Testis (tissue), 3 donors: ENCODE measurements around the gene VAV2. TPM values are rescaled to one million over a fixed set of nuclear protein-coding genes. Genes with fewer than 3 reads are reported as not detected.

Experiments
- DNase-seq: peaks from one replicate; pipeline ENCODE4 v3.0.0-alpha.2; 2019
- H3K27ac ChIP-seq, 2 donors: fragments of 200-600 bp; sonication (generic); one replicate each; pipeline ENCODE4 v1.5.1; 2019
- H3K27me3 ChIP-seq: fragments of 200-600 bp; sonication (generic); one replicate; pipeline ENCODE4 v1.5.1; 2019
- H3K36me3 ChIP-seq: fragments of 200-600 bp; sonication (generic); one replicate; pipeline ENCODE4 v1.5.1; 2017; ENCODE audit warnings: low read depth; ENCODE audit errors: missing control alignments
- H3K4me1 ChIP-seq: fragments of 200-600 bp; sonication (generic); one replicate; pipeline ENCODE4 v1.5.1; 2019
- H3K4me3 ChIP-seq, 2 donors: fragments of 200-600 bp; sonication (generic); one replicate each; pipeline ENCODE4 v1.5.1; 2017 to 2019
- H3K9me3 ChIP-seq: fragments of 200-600 bp; sonication (generic); one replicate; pipeline ENCODE4 v1.5.1; 2017
- POLR2A ChIP-seq: fragments of 450-650 bp; IDR thresholded peaks from one replicate; pipeline ENCODE4 v1.6.1; 2017; ENCODE audit warnings: antibody characterized with exemption, mild to moderate bottlenecking, moderate library complexity
- WGBS, 2 donors: methylation state at CpG; one replicate each; pipeline ENCODE4 v1.1.5; 2018; 5-methylcytosine and 5-hydroxymethylcytosine counted together
- intact Hi-C: fragments of 100-400 bp; cut with DNase I; formaldehyde crosslinking; loops from one replicate; pipeline ENCODE4 v1.15.1; 2023; ENCODE audit warnings: low total_unique reads
- polyA plus RNA-seq: library from polyadenylated mRNA; stranded (reverse); fragments of 350-450 nt; fragmentation: Illumina TruSeq; extraction: RNeasy Lipid Tissue Mini Kit (QIAGEN cat#74804); gene quantifications from one replicate; pipeline ENCODE4 v1.2.3, GENCODE V29; 2014; ENCODE audit warnings: low read depth, low replicate concordance; ENCODE audit not compliant: insufficient read depth
- total RNA-seq, 2 donors: library from RNA; depleted of rRNA; stranded (reverse); fragments of >200 nt; gene quantifications; one replicate each; pipeline ENCODE4 v1.2.3, GENCODE V29; 2016
- TF ChIP-seq, protein P1 (sequence below), 3 experiments: fragments of 450-650 bp in 2 of 3; fragments of 200-600 bp in 1 of 3; sonication (generic) in 1 of 3; IDR thresholded peaks; one replicate each; pipeline ENCODE4 v1.5.1; 2016 to 2019; ENCODE audit warnings: antibody characterized with exemption in 3 of 3, mild to moderate bottlenecking in 2 of 3, moderate library complexity in 1 of 3

Gene VAV2
- total and polyA plus RNA-seq, 3 donors from 2014 or later = 11.0 to 14.1 (median 12.2) TPM

GRCh38 chr9:133866946-133867345 is 125.2 kb downstream of the VAV2 start:
- TF ChIP-seq, protein P1, sequence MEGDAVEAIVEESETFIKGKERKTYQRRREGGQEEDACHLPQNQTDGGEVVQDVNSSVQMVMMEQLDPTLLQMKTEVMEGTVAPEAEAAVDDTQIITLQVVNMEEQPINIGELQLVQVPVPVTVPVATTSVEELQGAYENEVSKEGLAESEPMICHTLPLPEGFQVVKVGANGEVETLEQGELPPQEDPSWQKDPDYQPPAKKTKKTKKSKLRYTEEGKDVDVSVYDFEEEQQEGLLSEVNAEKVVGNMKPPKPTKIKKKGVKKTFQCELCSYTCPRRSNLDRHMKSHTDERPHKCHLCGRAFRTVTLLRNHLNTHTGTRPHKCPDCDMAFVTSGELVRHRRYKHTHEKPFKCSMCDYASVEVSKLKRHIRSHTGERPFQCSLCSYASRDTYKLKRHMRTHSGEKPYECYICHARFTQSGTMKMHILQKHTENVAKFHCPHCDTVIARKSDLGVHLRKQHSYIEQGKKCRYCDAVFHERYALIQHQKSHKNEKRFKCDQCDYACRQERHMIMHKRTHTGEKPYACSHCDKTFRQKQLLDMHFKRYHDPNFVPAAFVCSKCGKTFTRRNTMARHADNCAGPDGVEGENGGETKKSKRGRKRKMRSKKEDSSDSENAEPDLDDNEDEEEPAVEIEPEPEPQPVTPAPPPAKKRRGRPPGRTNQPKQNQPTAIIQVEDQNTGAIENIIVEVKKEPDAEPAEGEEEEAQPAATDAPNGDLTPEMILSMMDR (IDR thresholded peaks at IDR 0.05) = no peak
- no peak for TF ChIP-seq POLR2A
- Histone ChIP-seq H3K4me3 (no peak overlapping the region), H3K27ac (no peak overlapping the region), H3K9me3 (no peaks in the 10 kb centered on the region), H3K4me1 (peaks cover 3% of the 10 kb centered on the region), H3K36me3 (no peaks in the 10 kb centered on the region), H3K27me3 (no peaks in the 10 kb centered on the region)
- intact Hi-C loops = no loop called here
- no peak for DNase-seq
- 91 to 95% methylated on average over 8 to 17 of the region's 17 CpGs for WGBS, 2 donors

GRCh38 chr9:133864011-133864410 is 128.1 kb downstream of the VAV2 start:
- Histone ChIP-seq H3K27ac (no peak overlapping the region), H3K27me3 (no peaks in the 10 kb centered on the region), H3K36me3 (no peaks in the 10 kb centered on the region), H3K9me3 (no peaks in the 10 kb centered on the region), H3K4me1 (peaks cover 3% of the 10 kb centered on the region), H3K4me3 (no peak overlapping the region)
- 70 to 77% methylated on average over 13 to 16 of the region's 16 CpGs for WGBS, 2 donors
- intact Hi-C loops = no loop called here
- TF ChIP-seq, protein P1 (IDR thresholded peaks at IDR 0.05) = no peak
- TF ChIP-seq POLR2A = no peak
- no peak for DNase-seq

- DNase-seq = no peak
- no peak overlapping the region for H3K4me3 ChIP-seq
- peaks cover 3% of the 10 kb centered on the region for H3K4me1 ChIP-seq
- WGBS, 2 donors = 81 to 87% methylated on average over 11 to 19 of the region's 19 CpGs
- intact Hi-C loops = no loop called here
- no peaks in the 10 kb centered on the region for H3K9me3 ChIP-seq
- H3K27me3 ChIP-seq = no peaks in the 10 kb centered on the region
- TF ChIP-seq POLR2A = no peak
- TF ChIP-seq, protein P1 (IDR thresholded peaks at IDR 0.05) = no peak
- peak overlapping the region in 1 of 2 donors; percentile 59 for H3K27ac ChIP-seq
- no peaks in the 10 kb centered on the region for H3K36me3 ChIP-seq
These were observed 128.9 kb downstream of the VAV2 start for GRCh38 chr9:133863257-133863592.

GRCh38 chr9:133862585-133863256 is 129.4 kb downstream of the VAV2 start:
- H3K9me3 ChIP-seq = no peaks in the 10 kb centered on the region
- no peaks in the 10 kb centered on the region for H3K36me3 ChIP-seq
- WGBS, 2 donors = 75 to 80% methylated on average over 27 to 28 of the region's 28 CpGs
- peak; percentile 51 for DNase-seq
- H3K27ac ChIP-seq = peak overlapping the region in 1 of 2 donors; percentile 59
- no peaks in the 10 kb centered on the region for H3K27me3 ChIP-seq
- TF ChIP-seq, protein P1 (IDR thresholded peaks at IDR 0.05) = no peak
- no peak for TF ChIP-seq POLR2A
- intact Hi-C loops = no loop called here
- H3K4me3 ChIP-seq = no peak overlapping the region
- peaks cover 3% of the 10 kb centered on the region for H3K4me1 ChIP-seq

- no peak for DNase-seq
- Histone ChIP-seq H3K27me3 (no peaks in the 10 kb centered on the region), H3K4me1 (peaks cover 3% of the 10 kb centered on the region), H3K9me3 (no peaks in the 10 kb centered on the region), H3K4me3 (no peak overlapping the region), H3K27ac (no peak overlapping the region), H3K36me3 (no peaks in the 10 kb centered on the region)
- no peak for TF ChIP-seq POLR2A
- TF ChIP-seq, protein P1 (IDR thresholded peaks at IDR 0.05) = no peak
- intact Hi-C loops = no loop called here
- 82 to 100% methylated on average over 3 to 5 of the region's 5 CpGs for WGBS, 2 donors
These were observed 130.4 kb downstream of the VAV2 start for GRCh38 chr9:133861692-133862091.
